Trophoblast cell (in vitro differentiated cells and primary cell): ENCODE measurements around the gene CFAP97.
A peak's percentile ranks its signal among the peaks of the same experiment; 100 is the strongest.

Experiments used
- DNase-seq, 2 donors: peaks; one replicate each; pipeline ENCODE4 v3.0.0-alpha.2; 2016
- H2AFZ ChIP-seq: 2 replicates; pipeline ENCODE4 v1.6.1; 2013; ENCODE audit warnings: low read length, moderate library complexity, mild to moderate bottlenecking; ENCODE audit not compliant: insufficient read depth, poor library complexity
- H2AK5ac ChIP-seq: 2 replicates; pipeline ENCODE4 v1.6.1; 2013; ENCODE audit warnings: mild to moderate bottlenecking, low read length
- H2BK120ac ChIP-seq: 2 replicates; pipeline ENCODE4 v1.6.1; 2013; ENCODE audit warnings: low read length, mild to moderate bottlenecking, moderate library complexity; ENCODE audit not compliant: insufficient read depth, poor library complexity
- H2BK12ac ChIP-seq: 2 replicates; pipeline ENCODE4 v1.6.1; 2013; ENCODE audit warnings: mild to moderate bottlenecking, low read length, moderate library complexity
- H2BK5ac ChIP-seq: 2 replicates; pipeline ENCODE4 v1.6.1; 2013; ENCODE audit warnings: low read length, low read depth, moderate library complexity, mild to moderate bottlenecking; ENCODE audit not compliant: poor library complexity
- H3K14ac ChIP-seq: 2 replicates; pipeline ENCODE4 v1.6.1; 2013; ENCODE audit warnings: mild to moderate bottlenecking, low read length
- H3K18ac ChIP-seq: 2 replicates; pipeline ENCODE4 v1.6.1; 2013; ENCODE audit warnings: mild to moderate bottlenecking, low read length
- H3K23ac ChIP-seq: 2 replicates; pipeline ENCODE4 v1.6.1; 2013; ENCODE audit warnings: low read length
- H3K27ac ChIP-seq: 2 replicates; pipeline ENCODE4 v1.5.1; 2013; ENCODE audit warnings: low read depth, mild to moderate bottlenecking, inconsistent platforms, low read length, moderate library complexity
- H3K27me3 ChIP-seq: 2 replicates; pipeline ENCODE4 v1.6.1; 2013; ENCODE audit warnings: inconsistent platforms, mild to moderate bottlenecking, low read length, moderate library complexity; ENCODE audit not compliant: insufficient read depth
- H3K36me3 ChIP-seq, 2 experiments: 1 replicate in 1 of 2; 2 replicates in 1 of 2; pipeline ENCODE4 v1.6.1; 2013; ENCODE audit warnings: low read length in 2 of 2, mild to moderate bottlenecking in 2 of 2, moderate library complexity in 1 of 2; ENCODE audit not compliant: insufficient read depth in 2 of 2, control insufficient read depth in 1 of 2
- H3K4ac ChIP-seq: 2 replicates; pipeline ENCODE4 v1.6.1; 2013; ENCODE audit warnings: low read depth, mild to moderate bottlenecking, low read length, moderate library complexity
- H3K4me1 ChIP-seq, 2 experiments: 1 replicate in 1 of 2; 2 replicates in 1 of 2; pipeline ENCODE4 v1.6.1; 2013; ENCODE audit warnings: low read length in 2 of 2, mild to moderate bottlenecking in 2 of 2, moderate library complexity in 1 of 2; ENCODE audit not compliant: insufficient read depth in 2 of 2, control insufficient read depth in 1 of 2
- H3K4me2 ChIP-seq: 2 replicates; pipeline ENCODE4 v1.6.1; 2013; ENCODE audit warnings: inconsistent platforms, mild to moderate bottlenecking, low read length, moderate library complexity
- H3K4me3 ChIP-seq: 2 replicates; pipeline ENCODE4 v1.5.1; 2013; ENCODE audit warnings: mild to moderate bottlenecking, low read depth, low read length, inconsistent platforms
- H3K79me1 ChIP-seq: one replicate; pipeline ENCODE4 v1.6.1; 2013; ENCODE audit warnings: low read length
- H3K79me2 ChIP-seq: 2 replicates; pipeline ENCODE4 v1.6.1; 2013; ENCODE audit warnings: low read length, mild to moderate bottlenecking; ENCODE audit not compliant: control insufficient read depth, insufficient read depth, poor library complexity
- H3K9ac ChIP-seq: 2 replicates; pipeline ENCODE4 v1.6.1; 2013; ENCODE audit warnings: mild to moderate bottlenecking, low read length
- H3K9me3 ChIP-seq: 2 replicates; pipeline ENCODE4 v1.6.1; 2013; ENCODE audit warnings: low read depth, mild to moderate bottlenecking, control low read depth, inconsistent platforms, low read length; ENCODE audit not compliant: insufficient read depth
- H4K12ac ChIP-seq: 2 replicates; pipeline ENCODE4 v1.6.1; 2013; ENCODE audit warnings: low read depth, mild to moderate bottlenecking, low read length, moderate library complexity
- H4K8ac ChIP-seq: 2 replicates; pipeline ENCODE4 v1.6.1; 2013; ENCODE audit warnings: low read depth, mild to moderate bottlenecking, low read length, moderate library complexity
- H4K91ac ChIP-seq: one replicate; pipeline ENCODE4 v1.6.1; 2013; ENCODE audit warnings: low read depth, mild to moderate bottlenecking, low read length, moderate library complexity
- WGBS: extraction: QIAGEN DNeasy Blood & Tissue Kit; methylation state at CpG from one replicate; pipeline ENCODE4 v1.1.7; 2013; ENCODE audit warnings: missing lambda C conversion rate; ENCODE audit not compliant: insufficient read length, insufficient coverage; ENCODE audit errors: extremely low coverage; 5-methylcytosine and 5-hydroxymethylcytosine counted together

The CFAP97 gene

GRCh38 chr4:185165605-185166063 lies 38.2 kb downstream of the CFAP97 start:
- no peak overlapping the region for H4K91ac ChIP-seq
- no peak overlapping the region for H2BK5ac ChIP-seq
- H3K79me1 ChIP-seq = no peaks in the 10 kb centered on the region
- H3K36me3 ChIP-seq = peaks cover 6 to 7% of the 10 kb centered on the region in 2 experiments
- DNase-seq = no peak
- no peak overlapping the region for H3K4me3 ChIP-seq
- no peak overlapping the region for H3K27ac ChIP-seq
- no peaks in the 10 kb centered on the region for H3K79me2 ChIP-seq
- no peak overlapping the region for H4K8ac ChIP-seq
- H3K18ac ChIP-seq = no peak overlapping the region
- no peaks in the 10 kb centered on the region for H3K4me1 ChIP-seq
- no peak overlapping the region for H2AFZ ChIP-seq
- no peak overlapping the region for H2AK5ac ChIP-seq
- no peak overlapping the region for H3K4ac ChIP-seq
- H3K23ac ChIP-seq = no peak overlapping the region
- no peak overlapping the region for H3K9ac ChIP-seq
- H3K14ac ChIP-seq = no peak overlapping the region
- no peaks in the 10 kb centered on the region for H3K27me3 ChIP-seq
- H3K4me2 ChIP-seq = no peak overlapping the region
- H4K12ac ChIP-seq = no peak overlapping the region
- no CpG with 5 or more reads among the region's 2 CpGs for WGBS
- no peak overlapping the region for H2BK120ac ChIP-seq
- no peaks in the 10 kb centered on the region for H3K9me3 ChIP-seq
- no peak overlapping the region for H2BK12ac ChIP-seq

- Histone ChIP-seq H4K8ac (no peak overlapping the region), H3K79me1 (peaks cover 6% of the 10 kb centered on the region), H3K9me3 (no peaks in the 10 kb centered on the region), H3K14ac (no peak overlapping the region), H2AK5ac (no peak overlapping the region), H3K79me2 (no peaks in the 10 kb centered on the region), H3K18ac (no peak overlapping the region), H3K4me1 (peaks cover 12 to 16% of the 10 kb centered on the region in 2 experiments), H2BK120ac (no peak overlapping the region), H3K4me2 (no peak overlapping the region), H3K36me3 (peaks cover 5% of the 10 kb centered on the region in 2 experiments), H3K9ac (no peak overlapping the region), H2BK5ac (no peak overlapping the region), H3K27me3 (no peaks in the 10 kb centered on the region), H3K4ac (no peak overlapping the region), H2AFZ (no peak overlapping the region), H3K27ac (no peak overlapping the region), H3K23ac (no peak overlapping the region), H2BK12ac (no peak overlapping the region), H3K4me3 (no peak overlapping the region), H4K91ac (no peak overlapping the region), H4K12ac (no peak overlapping the region)
- no peak for DNase-seq
- no CpG with 5 or more reads among the region's 1 CpG for WGBS
These were observed 52.5 kb downstream of the CFAP97 start for GRCh38 chr4:185151296-185151695.

- peak; percentile 97 to 99 for DNase-seq
- Histone ChIP-seq H3K4me2 (peak overlapping the region; percentile 4), H3K9me3 (no peaks in the 10 kb centered on the region), H3K27me3 (no peaks in the 10 kb centered on the region), H3K18ac (no peak overlapping the region), H3K4me1 (peaks cover 14 to 20% of the 10 kb centered on the region in 2 experiments), H3K4me3 (no peak overlapping the region), H4K91ac (no peak overlapping the region), H3K14ac (no peak overlapping the region), H3K27ac (peak overlapping the region; percentile 76), H3K79me1 (peaks cover 6% of the 10 kb centered on the region), H3K4ac (no peak overlapping the region), H4K12ac (no peak overlapping the region), H2BK5ac (no peak overlapping the region), H4K8ac (no peak overlapping the region), H2AFZ (no peak overlapping the region), H2AK5ac (no peak overlapping the region), H2BK120ac (no peak overlapping the region), H3K23ac (no peak overlapping the region), H3K79me2 (no peaks in the 10 kb centered on the region), H3K36me3 (peaks cover 14% of the 10 kb centered on the region in 2 experiments), H3K9ac (no peak overlapping the region), H2BK12ac (no peak overlapping the region)
- no CpG with 5 or more reads among the region's 12 CpGs for WGBS
These were observed 54.4 kb downstream of the CFAP97 start for GRCh38 chr4:185149392-185149791.

- peaks cover 13 to 14% of the 10 kb centered on the region in 2 experiments for H3K36me3 ChIP-seq
- H3K27ac ChIP-seq = no peak overlapping the region
- no peaks in the 10 kb centered on the region for H3K27me3 ChIP-seq
- H3K4me1 ChIP-seq = peaks cover 14 to 19% of the 10 kb centered on the region in 2 experiments
- no peak overlapping the region for H3K4me3 ChIP-seq
- H4K12ac ChIP-seq = no peak overlapping the region
- no peak overlapping the region for H3K14ac ChIP-seq
- no peak overlapping the region for H2BK5ac ChIP-seq
- no peak overlapping the region for H2BK120ac ChIP-seq
- no peak overlapping the region for H4K91ac ChIP-seq
- peaks cover 14% of the 10 kb centered on the region for H3K79me1 ChIP-seq
- H3K4me2 ChIP-seq = no peak overlapping the region
- no CpG with 5 or more reads among the region's 13 CpGs for WGBS
- peaks cover 5% of the 10 kb centered on the region for H3K79me2 ChIP-seq
- no peaks in the 10 kb centered on the region for H3K9me3 ChIP-seq
- no peak for DNase-seq
- no peak overlapping the region for H2AFZ ChIP-seq
- no peak overlapping the region for H3K18ac ChIP-seq
- no peak overlapping the region for H2BK12ac ChIP-seq
- H3K4ac ChIP-seq = no peak overlapping the region
- no peak overlapping the region for H4K8ac ChIP-seq
- H3K23ac ChIP-seq = no peak overlapping the region
- H2AK5ac ChIP-seq = no peak overlapping the region
- no peak overlapping the region for H3K9ac ChIP-seq
These were observed 58.2 kb downstream of the CFAP97 start for GRCh38 chr4:185145572-185145971.
